Transverse colon (tissue), 4 donors: Measurements from ENCODE around the gene CRYBG2.

Experiments
- POLR2AphosphoS5 ChIP-seq, 3 donors: sonication (generic); formaldehyde crosslinking; IDR thresholded peaks; one replicate each; pipeline ENCODE4 v1.6.1; 2016; ENCODE audit warnings: antibody characterized with exemption in 3 of 3
- TF ChIP-seq, protein P1 (sequence below), 5 experiments: fragments of 200-600 bp in 3 of 5; fragments of 450-650 bp in 2 of 5; sonication (generic) in 3 of 5; IDR thresholded peaks; 1 replicate in 2 of 5; 2 replicates in 3 of 5; pipeline ENCODE4 v1.5.1; 2016 to 2017; ENCODE audit warnings: antibody characterized with exemption in 5 of 5, inconsistent platforms in 3 of 5, mild to moderate bottlenecking in 2 of 5, moderate library complexity in 1 of 5

DNA sequence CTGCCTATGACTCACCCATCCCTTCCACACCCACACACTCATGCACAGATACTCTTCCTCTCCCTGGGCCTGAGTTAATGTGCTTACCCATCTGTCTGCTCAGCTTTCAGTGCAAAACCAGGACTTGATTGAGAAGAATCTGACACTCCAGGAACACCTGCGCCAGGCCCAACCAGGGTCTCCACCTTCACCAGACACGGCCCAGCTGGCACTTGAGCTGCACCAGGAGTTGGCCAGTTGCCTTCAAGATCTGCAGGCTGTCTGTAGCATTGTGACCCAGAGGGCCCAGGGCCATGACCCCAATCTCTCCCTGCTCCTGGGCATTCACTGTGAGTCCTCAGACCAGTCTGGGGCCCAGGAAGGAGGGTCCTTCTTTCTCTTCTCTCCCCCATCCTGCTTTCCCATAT lies 77.5 kb downstream of the CRYBG2 start:
- no peak for TF ChIP-seq POLR2AphosphoS5 (IDR thresholded peaks at IDR 0.05)
- TF ChIP-seq, protein P1, sequence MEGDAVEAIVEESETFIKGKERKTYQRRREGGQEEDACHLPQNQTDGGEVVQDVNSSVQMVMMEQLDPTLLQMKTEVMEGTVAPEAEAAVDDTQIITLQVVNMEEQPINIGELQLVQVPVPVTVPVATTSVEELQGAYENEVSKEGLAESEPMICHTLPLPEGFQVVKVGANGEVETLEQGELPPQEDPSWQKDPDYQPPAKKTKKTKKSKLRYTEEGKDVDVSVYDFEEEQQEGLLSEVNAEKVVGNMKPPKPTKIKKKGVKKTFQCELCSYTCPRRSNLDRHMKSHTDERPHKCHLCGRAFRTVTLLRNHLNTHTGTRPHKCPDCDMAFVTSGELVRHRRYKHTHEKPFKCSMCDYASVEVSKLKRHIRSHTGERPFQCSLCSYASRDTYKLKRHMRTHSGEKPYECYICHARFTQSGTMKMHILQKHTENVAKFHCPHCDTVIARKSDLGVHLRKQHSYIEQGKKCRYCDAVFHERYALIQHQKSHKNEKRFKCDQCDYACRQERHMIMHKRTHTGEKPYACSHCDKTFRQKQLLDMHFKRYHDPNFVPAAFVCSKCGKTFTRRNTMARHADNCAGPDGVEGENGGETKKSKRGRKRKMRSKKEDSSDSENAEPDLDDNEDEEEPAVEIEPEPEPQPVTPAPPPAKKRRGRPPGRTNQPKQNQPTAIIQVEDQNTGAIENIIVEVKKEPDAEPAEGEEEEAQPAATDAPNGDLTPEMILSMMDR (IDR thresholded peaks at IDR 0.05), result no peak
